Skin epidermis (tissue), 12 donors: Measurements from ENCODE around the gene CENPA.
"Not testable (repeated sequence)": the region's sequence is repeated elsewhere in the genome, so short reads cannot be mapped to it uniquely, and the experiment has no call there.

Experiments used
- H3K27ac ChIP-seq, 21 experiments: fragments of 200-600 bp; sonication (generic) in 11 of 21; one replicate each; pipeline ENCODE4 v1.5.0; 2020; ENCODE audit warnings: mild to moderate bottlenecking in 3 of 21, inconsistent platforms in 2 of 21, moderate library complexity in 2 of 21
- H3K4me3 ChIP-seq, 7 experiments: fragments of 200-600 bp; sonication (generic) in 2 of 7; one replicate each; pipeline ENCODE4 v1.5.0; 2020; ENCODE audit warnings: inconsistent platforms in 2 of 7, mild to moderate bottlenecking in 2 of 7, moderate library complexity in 1 of 7

The CENPA gene

DNA sequence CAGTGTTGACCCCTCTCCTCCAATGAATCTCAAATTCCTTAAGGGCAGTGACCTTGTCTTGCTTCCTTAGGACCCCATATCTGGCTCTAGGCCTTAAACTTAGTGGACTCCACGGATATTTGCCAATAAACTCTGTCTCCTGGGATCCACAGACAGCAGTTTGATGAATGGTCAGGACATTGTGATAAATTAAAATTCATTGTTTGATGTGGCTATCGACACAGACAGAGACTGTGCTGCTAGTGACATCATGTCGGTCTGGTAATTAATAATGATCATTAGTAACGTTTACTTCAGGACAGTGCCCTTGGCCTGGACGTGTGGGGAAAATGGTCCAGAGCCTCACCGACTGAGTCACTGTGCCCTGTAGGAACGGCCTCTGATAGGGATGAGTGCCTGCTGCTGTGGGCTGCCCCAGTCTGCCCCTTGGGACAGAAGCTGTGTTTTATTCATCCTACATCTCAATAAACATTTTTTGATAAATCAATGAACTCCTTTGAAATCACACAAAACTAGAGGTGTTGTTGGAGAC lies 27.0 kb upstream of the CENPA start:
- peak overlapping the region in 9 of 21 experiments; percentile 24 to 73 (median 66) for H3K27ac ChIP-seq
- no peak overlapping the region for H3K4me3 ChIP-seq

DNA sequence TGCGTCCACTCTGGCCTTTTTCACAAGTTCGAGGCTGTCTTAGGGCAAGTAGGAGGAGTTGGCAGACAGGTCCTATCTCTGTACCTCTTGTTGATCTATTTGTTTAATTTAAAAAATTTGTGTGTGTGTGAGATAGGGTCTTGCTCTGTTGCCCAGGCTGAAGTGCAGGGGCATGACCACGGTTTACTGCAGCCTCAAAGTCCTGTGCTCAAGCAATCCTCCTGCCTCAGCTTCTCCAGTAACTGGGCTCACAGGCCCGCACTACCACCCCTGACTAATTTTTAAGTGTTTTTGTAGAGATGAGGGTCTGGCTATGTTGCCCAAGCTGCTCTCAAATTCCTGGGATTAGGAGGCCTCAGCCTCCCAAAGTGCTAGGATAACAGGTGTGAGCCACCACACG lies 26.0 kb upstream of the CENPA start:
- H3K27ac ChIP-seq = no peak overlapping the region
- H3K4me3 ChIP-seq = no peak overlapping the region

DNA sequence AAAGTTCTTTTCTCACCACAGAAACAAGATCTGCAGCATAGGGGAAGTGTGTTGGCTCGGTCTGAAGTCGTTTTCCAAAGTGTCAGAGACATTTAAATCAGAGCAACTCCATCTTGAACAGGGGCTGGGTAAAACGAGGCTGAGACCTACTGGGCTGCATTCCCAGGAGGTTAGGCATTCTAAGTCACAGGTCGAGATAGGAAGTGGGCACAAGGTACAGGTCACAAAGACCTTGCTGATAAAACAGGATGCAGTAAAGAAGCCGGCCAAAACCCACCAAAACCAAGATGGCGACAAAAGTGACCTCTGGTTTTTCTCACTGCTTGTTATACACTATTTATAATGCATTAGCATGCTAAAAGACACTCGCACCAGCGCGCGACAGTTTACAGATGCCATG lies 24.9 kb upstream of the CENPA start:
- H3K27ac ChIP-seq, H3K4me3 ChIP-seq: not testable (repeated sequence)

DNA sequence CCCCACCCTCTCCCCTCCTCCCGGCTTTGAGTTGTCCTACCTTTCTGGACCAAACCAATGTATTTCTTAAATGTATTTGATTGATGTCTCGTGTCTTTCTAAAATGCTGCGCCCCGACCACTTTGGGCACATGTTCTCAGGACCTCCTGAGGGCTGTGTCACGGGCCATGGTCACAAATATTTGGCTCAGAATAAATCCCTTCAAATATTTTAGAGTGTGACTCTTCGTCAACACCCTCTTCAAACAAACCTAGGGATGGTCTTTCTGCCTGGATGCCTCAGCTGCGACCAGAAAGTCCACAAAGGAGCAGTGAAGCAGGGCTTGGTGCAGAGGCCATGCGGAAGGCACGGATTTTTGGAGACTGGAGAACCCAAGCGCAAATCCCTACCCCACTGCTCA lies 22.8 kb upstream of the CENPA start:
- H3K4me3 ChIP-seq = no peak overlapping the region
- no peak overlapping the region for H3K27ac ChIP-seq

DNA sequence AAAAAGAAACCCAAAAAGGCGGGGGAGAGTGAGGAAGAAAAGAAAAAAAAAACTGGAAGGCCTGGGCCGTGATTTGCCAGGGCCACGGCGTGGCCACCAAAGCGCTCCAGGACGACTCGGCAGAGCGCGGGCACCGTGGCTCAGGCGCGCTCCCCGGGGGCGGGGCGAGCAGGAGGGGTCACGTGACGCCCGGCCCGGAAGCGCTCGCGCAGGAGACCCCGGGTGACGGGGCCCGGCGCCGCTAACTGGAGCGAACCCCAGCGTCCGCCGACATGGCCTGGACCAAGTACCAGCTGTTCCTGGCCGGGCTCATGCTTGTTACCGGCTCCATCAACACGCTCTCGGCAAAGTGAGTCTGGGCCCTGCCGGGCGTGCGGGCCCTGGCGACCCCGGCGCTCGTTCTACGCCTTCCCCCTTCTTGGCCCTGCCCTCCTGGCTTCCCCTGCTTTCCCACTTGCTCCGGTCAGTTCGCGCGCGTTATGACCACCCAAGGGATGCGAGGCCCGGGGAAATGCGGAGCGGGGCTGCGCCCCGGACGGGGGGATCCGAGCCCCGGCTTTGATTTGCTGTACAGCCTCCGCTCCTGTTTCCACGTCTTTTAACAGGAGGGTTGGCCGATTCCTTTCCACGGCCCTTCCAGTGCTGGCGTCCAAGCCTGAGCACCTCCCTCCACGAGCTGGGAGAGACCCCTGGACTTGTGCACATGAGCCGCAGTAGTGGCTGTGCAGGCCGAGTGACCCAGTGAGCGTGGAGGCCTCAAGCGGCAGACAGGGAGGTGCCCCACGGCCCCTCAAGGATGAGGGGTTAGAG lies 21.6 kb upstream of the CENPA start, which contains the start of gene SLC35F6:
Gene SLC35F6, plus strand, starts transcription at position 207 of the 810 bp plus-strand sequence. Its CDS starts 66 bp downstream, at position 273.
- peak within 1 kb of the TSS; percentile 74 to 98 (median 94) for H3K27ac ChIP-seq
- peak within 1 kb of the TSS; percentile 64 to 99 (median 90) for H3K4me3 ChIP-seq

DNA sequence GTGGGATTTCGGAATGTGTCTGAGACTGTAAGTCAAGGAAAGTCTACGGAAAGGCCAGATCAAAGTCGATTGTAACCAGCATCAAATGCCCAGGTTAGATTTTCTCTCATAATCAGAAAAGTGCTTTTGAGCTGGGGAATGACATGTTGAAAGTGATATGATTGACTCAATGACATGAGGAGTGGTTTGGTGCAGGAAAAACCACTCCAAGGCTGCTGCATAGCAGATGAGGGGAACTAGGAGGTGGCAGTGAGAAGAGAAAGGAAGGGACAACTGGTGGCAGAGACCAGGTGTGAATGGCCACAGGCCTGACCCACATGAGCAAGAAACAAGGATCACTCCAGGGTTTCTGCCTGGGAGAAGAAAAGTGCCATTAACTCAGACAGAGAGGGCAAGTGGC lies 20.9 kb upstream of the CENPA start:
- H3K4me3 ChIP-seq = peak overlapping the region; percentile 64 to 99 (median 90)
- peak overlapping the region in 20 of 21 experiments; percentile 75 to 98 (median 94) for H3K27ac ChIP-seq

DNA sequence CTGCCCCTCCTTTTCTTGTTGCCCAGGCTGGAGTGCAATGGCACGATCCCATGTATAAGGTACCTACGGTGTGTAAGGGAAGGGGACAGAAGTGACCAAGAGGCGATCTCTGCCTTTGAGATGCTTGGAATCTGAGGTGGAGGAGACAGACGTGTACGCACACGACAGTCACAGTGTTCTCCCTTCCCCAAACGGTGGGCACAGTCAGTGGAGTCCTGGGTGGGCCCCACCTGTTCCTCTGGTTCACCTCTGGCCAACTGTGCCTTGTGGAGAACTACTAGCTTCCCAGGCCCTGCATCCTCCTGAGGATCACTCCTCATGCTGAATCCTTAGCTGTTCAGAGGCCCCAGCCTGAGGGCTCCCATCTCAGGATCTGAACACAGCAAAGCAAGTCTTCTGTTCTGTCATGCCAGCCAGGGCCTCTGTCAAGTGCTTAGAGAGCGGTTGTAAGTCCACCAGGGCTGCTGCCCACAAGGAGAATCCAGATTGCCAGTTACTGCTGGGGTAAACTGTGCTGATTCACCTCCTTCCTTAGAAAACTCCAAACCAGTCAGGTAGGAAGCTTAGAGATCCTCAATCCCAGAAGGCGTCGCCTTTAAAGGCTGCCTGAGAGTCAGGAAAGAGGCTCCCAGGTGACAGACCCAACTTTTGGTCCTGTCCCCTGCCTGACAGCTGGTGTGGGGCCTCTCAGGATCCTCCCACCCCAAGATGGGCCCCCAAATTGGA lies 20.2 kb upstream of the CENPA start:
- Histone ChIP-seq H3K27ac (peak overlapping the region in 19 of 21 experiments; percentile 15 to 98 (median 94)), H3K4me3 (peak overlapping the region; percentile 64 to 99 (median 90))

DNA sequence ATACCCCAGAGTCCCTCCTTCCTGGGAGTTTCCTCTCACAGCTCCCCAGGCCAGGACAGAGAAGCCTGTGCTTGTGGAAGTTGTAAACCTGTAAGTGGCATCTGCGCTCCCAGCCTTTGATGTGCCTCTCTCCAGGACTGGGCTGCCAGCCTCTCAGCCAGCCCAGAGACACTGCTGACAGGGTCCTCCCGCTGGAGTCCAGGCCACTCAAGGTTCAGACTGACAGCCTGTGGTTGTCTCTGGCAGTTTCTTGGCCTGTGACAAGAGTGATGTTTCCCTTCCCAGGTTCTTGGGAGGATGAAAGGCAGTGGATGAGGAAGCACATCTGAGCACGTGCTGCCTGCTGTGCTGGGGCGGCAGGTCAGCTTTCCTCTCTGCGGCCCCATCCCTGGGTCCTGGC lies 18.7 kb upstream of the CENPA start:
- peak overlapping the region in 16 of 21 experiments; percentile 8 to 98 (median 88) for H3K27ac ChIP-seq
- no peak overlapping the region for H3K4me3 ChIP-seq

DNA sequence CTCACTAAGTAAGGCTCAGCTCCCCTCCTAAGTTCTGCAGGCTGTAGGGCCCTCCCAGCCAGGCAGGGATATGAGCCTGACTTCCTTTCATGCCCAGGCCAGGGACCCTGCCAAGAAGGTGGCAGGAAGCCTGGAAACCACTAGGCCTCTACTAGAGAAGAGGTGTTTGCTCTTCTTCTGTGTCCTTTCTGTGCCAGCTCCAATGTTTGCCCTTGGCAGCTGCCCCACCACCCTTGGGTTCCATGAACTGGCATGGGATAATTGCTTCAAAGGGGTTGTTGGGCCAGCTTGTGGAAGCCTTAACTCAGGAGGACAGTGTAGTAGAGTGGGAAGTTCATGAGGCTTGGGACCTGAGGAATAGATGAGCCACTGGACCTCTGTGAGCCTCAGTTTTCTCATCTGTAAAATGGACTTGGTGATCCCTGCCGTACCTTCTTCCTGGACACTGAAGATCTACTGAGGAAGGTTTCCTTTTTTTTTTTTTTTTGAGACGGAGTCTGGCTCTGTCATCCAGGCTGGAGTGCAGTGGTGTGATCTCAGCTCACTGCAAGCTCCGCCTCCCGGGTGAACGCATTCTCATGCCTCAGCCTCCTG lies 17.9 kb upstream of the CENPA start:
- peak overlapping the region in 16 of 21 experiments; percentile 11 to 98 (median 88) for H3K27ac ChIP-seq
- no peak overlapping the region for H3K4me3 ChIP-seq

DNA sequence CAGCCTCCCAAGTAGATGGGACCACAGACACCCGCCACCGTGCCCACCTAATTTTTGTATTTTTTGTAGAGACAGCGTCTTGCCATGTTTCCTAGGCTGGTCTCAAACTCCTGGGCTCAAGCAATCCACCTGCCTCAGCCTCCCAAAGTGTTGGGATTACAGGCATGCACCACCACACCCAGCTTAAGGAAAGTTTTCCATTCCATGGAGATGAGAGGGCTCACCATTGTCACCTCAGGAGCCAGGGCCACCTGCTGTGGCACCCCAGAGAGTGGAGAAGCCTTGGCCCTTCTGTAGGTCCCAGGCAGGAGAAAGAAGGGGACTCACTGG lies 17.1 kb upstream of the CENPA start:
- Histone ChIP-seq H3K4me3 (no peak overlapping the region), H3K27ac (peak overlapping the region in 20 of 21 experiments; percentile 50 to 98 (median 84))

DNA sequence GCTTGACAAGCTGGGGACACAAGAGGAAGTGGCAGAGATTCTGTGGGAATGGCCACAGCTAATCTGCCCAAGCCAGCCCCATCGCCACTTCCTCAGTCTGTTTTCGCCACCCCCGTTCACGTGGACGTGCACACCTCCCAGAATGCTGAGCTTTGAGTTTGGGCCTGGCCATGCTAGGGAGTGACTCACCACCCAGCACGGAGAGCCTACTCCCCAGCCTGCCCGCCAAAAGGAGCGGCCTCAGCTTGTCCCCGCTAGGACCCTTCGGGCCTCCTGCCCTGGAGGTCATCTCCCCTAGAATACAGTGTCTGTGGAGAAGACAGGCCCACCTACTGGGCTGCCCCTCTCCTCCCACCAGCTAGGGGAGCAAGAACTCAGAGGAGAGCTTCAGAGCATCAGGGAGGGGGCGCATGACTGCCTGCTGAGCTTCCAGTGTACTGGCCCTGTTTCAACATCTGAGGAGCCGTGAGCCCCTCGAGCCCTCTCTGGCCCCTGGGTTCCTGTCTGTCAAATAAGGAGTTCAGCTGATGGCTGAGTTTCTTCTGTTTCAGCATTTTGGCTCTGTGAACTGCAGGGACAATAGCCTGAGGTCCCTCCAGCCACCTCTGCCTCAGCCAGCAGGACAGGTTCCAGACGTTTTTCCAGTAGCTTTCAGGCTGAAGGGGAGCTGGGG lies 16.6 kb upstream of the CENPA start:
- Histone ChIP-seq H3K27ac (peak overlapping the region in 20 of 21 experiments; percentile 50 to 98 (median 84)), H3K4me3 (no peak overlapping the region)

DNA sequence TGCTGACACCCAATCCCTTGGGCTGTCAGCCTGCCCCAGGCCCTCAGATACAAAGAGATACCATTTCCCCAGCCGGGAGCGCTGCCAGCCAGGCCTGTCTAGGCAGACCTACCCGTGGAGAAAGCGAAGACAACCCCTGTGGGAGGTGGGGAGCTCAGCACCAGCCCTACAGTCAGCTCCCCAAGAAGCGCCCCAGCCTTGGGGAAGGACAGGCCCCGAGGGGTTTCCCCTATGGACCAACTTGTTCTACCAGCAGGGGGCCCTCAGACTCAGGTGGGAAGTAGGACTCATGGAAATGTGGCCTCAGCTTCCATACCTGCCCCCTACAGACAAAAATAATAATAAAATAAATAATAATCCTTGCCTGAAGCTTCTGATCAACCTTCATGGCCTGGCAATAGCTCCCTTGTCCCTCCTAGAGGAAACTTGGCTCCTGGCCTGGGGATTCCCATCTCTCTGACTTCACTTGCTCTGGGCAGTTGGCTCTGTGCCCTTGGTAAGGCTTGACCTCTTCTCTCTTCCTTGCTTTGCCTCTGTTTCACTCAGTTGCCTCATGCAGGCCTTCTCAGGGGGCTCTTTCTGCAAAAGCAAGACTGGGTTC lies 14.8 kb upstream of the CENPA start:
- Histone ChIP-seq H3K27ac (peak overlapping the region in 20 of 21 experiments; percentile 24 to 95 (median 81)), H3K4me3 (no peak overlapping the region)

DNA sequence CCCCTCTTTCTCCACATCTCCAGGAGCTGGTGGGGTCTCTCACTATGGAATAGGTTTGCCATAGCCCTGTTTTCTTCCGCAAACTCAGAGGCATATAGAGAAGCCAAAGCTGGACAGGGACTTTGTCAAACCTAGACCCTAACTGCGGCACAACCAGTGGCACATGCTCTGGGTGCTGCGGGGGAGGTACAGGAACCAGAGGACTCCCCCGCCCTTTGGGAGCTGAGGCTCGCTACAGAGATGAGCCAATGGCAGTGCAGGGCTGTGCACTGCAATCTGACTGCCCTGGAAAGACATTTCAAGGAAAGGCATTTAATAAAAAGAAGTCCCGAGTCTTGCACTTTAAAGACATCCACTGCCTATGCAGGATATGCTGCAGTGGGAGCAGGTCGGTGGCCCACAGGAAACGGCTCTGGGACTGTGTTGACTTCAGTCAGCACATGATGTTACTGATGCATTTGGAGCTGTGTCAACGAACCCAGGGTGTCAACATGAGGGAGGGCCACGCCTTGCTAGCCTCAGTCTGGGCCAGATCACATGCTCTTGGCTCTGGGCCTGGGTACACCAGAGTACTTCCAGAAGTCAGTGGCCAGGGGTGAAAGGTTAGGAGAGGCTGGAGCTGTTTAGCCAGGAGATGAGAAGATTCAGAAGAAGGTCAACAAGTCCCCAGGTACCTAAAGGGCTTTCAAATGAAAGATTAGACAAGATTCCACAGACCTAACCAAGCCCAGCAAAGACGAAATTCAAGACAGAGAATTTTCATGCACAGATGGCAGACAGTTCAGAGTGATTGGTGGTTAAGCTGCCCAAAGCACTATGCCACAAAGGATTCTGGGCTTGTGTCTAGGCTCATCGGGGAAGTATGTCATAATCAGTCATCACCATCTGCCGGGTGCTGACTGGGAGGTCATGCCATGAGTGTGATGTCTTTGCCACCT lies 13.5 kb upstream of the CENPA start:
- Histone ChIP-seq H3K4me3 (no peak overlapping the region), H3K27ac (peak overlapping the region in 20 of 21 experiments; percentile 20 to 95 (median 81))

DNA sequence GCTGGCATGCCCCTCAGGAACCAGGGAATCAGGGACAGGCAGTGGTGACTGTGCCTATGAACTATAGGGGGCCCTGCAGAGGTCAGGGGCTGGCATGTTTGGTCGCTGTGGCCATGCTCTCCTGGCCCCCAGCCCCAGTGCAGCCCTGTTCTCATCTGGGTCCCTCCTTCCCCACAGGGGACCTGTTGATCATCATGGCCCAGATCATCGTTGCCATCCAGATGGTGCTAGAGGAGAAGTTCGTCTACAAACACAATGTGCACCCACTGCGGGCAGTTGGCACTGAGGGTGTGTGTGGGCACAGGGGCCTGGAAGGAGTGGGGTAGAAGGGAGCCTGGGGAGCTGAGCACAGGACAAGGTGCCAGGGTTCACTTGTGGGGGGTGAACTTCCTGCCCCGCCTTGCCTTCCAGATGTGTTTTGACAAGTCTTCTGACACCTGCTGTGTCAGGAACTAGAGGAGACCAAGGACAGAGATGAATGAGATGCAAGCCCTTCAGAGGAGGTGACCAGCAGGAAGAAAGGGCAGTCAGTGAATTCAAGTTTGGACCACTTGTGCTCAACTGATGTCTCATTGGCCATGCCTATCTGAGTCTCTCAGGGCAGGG lies 9.6 kb upstream of the CENPA start:
- Histone ChIP-seq H3K27ac (no peak overlapping the region), H3K4me3 (no peak overlapping the region)

DNA sequence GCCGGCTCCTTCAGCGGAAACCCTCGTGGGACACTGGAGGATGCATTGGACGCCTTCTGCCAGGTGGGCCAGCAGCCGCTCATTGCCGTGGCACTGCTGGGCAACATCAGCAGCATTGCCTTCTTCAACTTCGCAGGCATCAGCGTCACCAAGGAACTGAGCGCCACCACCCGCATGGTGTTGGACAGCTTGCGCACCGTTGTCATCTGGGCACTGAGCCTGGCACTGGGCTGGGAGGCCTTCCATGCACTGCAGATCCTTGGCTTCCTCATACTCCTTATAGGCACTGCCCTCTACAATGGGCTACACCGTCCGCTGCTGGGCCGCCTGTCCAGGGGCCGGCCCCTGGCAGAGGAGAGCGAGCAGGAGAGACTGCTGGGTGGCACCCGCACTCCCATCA lies 7.8 kb upstream of the CENPA start:
- no peak overlapping the region for H3K4me3 ChIP-seq
- H3K27ac ChIP-seq = peak overlapping the region in 1 of 21 experiments; percentile 22

DNA sequence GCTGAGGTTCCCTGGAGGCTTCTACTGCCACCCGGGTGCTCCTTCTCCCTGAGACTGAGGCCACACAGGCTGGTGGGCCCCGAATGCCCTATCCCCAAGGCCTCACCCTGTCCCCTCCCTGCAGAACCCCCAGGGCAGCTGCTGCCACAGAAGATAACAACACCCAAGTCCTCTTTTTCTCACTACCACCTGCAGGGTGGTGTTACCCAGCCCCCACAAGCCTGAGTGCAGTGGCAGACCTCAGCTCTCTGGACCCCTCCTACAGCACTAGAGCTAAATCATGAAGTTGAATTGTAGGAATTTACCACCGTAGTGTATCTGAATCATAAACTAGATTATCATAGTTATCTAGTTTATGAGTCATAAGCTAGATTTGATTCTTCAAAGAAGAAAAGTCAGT lies 7.3 kb upstream of the CENPA start:
- Histone ChIP-seq H3K27ac (peak overlapping the region in 1 of 21 experiments; percentile 22), H3K4me3 (no peak overlapping the region)

DNA sequence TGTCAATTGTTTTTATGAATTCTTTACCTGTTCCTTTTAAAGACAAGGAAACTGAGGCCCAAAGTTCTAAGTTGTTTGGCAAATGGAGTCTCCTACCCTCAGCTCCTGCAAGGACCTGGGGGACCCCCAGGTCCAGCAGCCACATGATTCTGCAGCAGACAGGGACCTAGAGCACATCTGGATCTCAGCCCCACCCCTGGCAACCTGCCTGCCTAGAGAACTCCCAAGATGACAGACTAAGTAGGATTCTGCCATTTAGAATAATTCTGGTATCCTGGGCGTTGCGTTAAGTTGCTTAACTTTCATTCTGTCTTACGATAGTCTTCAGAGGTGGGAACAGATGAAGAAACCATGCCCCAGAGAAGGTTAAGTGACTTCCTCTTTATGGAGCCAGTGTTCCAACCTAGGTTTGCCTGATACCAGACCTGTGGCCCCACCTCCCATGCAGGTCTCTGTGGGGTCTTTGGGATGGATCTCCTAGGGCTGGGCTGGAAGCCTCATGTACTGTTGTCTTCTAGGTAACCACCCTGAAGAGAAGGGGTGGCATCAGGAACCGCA lies 5.6 kb upstream of the CENPA start:
- H3K27ac ChIP-seq = peak overlapping the region in 3 of 21 experiments; percentile 3 to 38 (median 37)
- no peak overlapping the region for H3K4me3 ChIP-seq
